SK-N-SH (cell line): ENCODE data around the gene SCEL. TPM values are rescaled to one million over a fixed set of nuclear protein-coding genes. Genes with fewer than 3 reads are reported as not detected.

ENCODE experiments used
- CTCF ChIA-PET: fragments of 300-600, 350-600 bp; formaldehyde crosslinking; extraction: SDS; loops from one replicate; lab custom pipeline; 2021; lab: Yijun Ruan, JAX
- POLR2A ChIA-PET: fragments of 350-600 bp; sonication (Branson Sonifier 250); formaldehyde crosslinking; extraction: SDS; loops from one replicate; lab custom pipeline; 2020; ENCODE audit warnings: antibody characterized with exemption, inconsistent platforms; lab: Yijun Ruan, JAX
- DNase-seq: peaks from one replicate; pipeline ENCODE4 v3.0.0; 2012
- H2AFZ ChIP-seq: fragments of 200-600 bp; sonication (generic); 2 replicates; pipeline ENCODE4 v1.8.1; 2016; ENCODE audit warnings: antibody characterized with exemption, mild to moderate bottlenecking, low read depth
- H3F3A ChIP-seq: fragments of 200-600 bp; sonication (generic); replicated peaks from 2 replicates; pipeline ENCODE3; 2016; ENCODE audit warnings: antibody characterized with exemption, mild to moderate bottlenecking; ENCODE audit not compliant: insufficient read depth
- H3K27ac ChIP-seq, 2 experiments: fragments of 200-500 bp in 1 of 2; fragments of 200-600 bp in 1 of 2; sonication (Bioruptor generic) in 1 of 2; sonication (generic), shearing (Covaris generic) in 1 of 2; 2 replicates each; pipeline versions ENCODE4 v1.5.1 to v1.6.1; 2014 to 2016; ENCODE audit warnings: low read depth in 2 of 2, inconsistent platforms in 1 of 2, low read length in 1 of 2, mild to moderate bottlenecking in 1 of 2, mixed read lengths in 1 of 2
- H3K27me3 ChIP-seq: fragments of 200-600 bp; sonication (generic), shearing (Covaris generic); 2 replicates; pipeline ENCODE4 v1.6.1; 2016; ENCODE audit warnings: mixed run types; ENCODE audit not compliant: insufficient read depth
- H3K36me3 ChIP-seq, 2 experiments: fragments of 200-500 bp in 1 of 2; fragments of 200-600 bp in 1 of 2; sonication (Bioruptor generic) in 1 of 2; sonication (generic) in 1 of 2; replicated peaks in 1 of 2; 2 replicates each; pipeline versions ENCODE3 to v1.5.1; 2014 to 2016; ENCODE audit warnings: low read length in 1 of 2, mild to moderate bottlenecking in 1 of 2; ENCODE audit not compliant: insufficient read depth in 2 of 2, control insufficient read depth in 1 of 2
- H3K4me1 ChIP-seq, 2 experiments: fragments of 200-500 bp in 1 of 2; fragments of 200-600 bp in 1 of 2; sonication (Bioruptor generic) in 1 of 2; sonication (generic), shearing (Covaris generic) in 1 of 2; 2 replicates each; pipeline versions ENCODE4 v1.5.1 to v1.6.1; 2014 to 2016; ENCODE audit warnings: low read depth in 1 of 2, low read length in 1 of 2, mixed run types in 1 of 2; ENCODE audit not compliant: insufficient read depth in 2 of 2, control insufficient read depth in 1 of 2
- H3K4me2 ChIP-seq: fragments of 200-600 bp; sonication (generic), shearing (Covaris generic); 2 replicates; pipeline ENCODE4 v1.6.1; 2017; ENCODE audit warnings: mixed run types
- H3K4me3 ChIP-seq, 2 experiments: fragments of 200-500 bp in 1 of 2; fragments of 200-600 bp in 1 of 2; sonication (Bioruptor generic) in 1 of 2; sonication (generic), shearing (Covaris generic) in 1 of 2; 2 replicates each; pipeline versions ENCODE4 v1.5.1 to v1.8.1; 2014 to 2016; ENCODE audit warnings: low read depth in 2 of 2, inconsistent platforms in 1 of 2, low read length in 1 of 2, mild to moderate bottlenecking in 1 of 2, mixed read lengths in 1 of 2, moderate library complexity in 1 of 2
- H3K79me2 ChIP-seq: fragments of 200-600 bp; sonication (generic); 2 replicates; pipeline ENCODE4 v1.8.1; 2017; ENCODE audit warnings: mild to moderate bottlenecking; ENCODE audit not compliant: insufficient read depth
- H3K9ac ChIP-seq: fragments of 200-600 bp; sonication (generic); 2 replicates; pipeline ENCODE4 v1.6.1; 2017; ENCODE audit warnings: mixed run types
- H3K9me2 ChIP-seq: fragments of 200-600 bp; sonication (generic); 2 replicates; pipeline ENCODE4 v1.6.1; 2017; ENCODE audit warnings: mixed run types
- H3K9me3 ChIP-seq: fragments of 200-600 bp; sonication (generic); 2 replicates; pipeline ENCODE4 v1.6.1; 2017; ENCODE audit warnings: mixed run types, mild to moderate bottlenecking, moderate library complexity
- H4K20me1 ChIP-seq: fragments of 200-600 bp; sonication (generic); 2 replicates; pipeline ENCODE4 v1.6.1; 2017; ENCODE audit warnings: mild to moderate bottlenecking, mixed run types; ENCODE audit not compliant: insufficient read depth
- CHD2 ChIP-seq: fragments of 150-350 bp; IDR thresholded peaks from 2 replicates; pipeline ENCODE4 v1.6.1; 2018; ENCODE audit warnings: low read length; ENCODE audit not compliant: partially characterized antibody
- ELF1 ChIP-seq: IDR thresholded peaks from 2 replicates; pipeline ENCODE4 v1.4.0; 2012
- EP300 ChIP-seq, 2 experiments: IDR thresholded peaks; 2 replicates each; pipeline versions ENCODE4 v1.4.0 to v1.6.1; 2012; ENCODE audit warnings: borderline replicate concordance in 1 of 2, low read depth in 1 of 2, low read length in 1 of 2
- EZH2phosphoT487 ChIP-seq: fragments of 200-600 bp; sonication (generic); IDR thresholded peaks from 2 replicates; pipeline ENCODE4 v1.6.1; 2017; ENCODE audit warnings: low read depth, mixed run types, mild to moderate bottlenecking, antibody characterized with exemption, moderate library complexity, borderline replicate concordance
- FOXJ3 ChIP-seq: sonication (generic); formaldehyde crosslinking; IDR thresholded peaks from 2 replicates; pipeline ENCODE4 v1.5.1; 2020; ENCODE audit warnings: mild to moderate bottlenecking, missing genetic modification reagents
- GATA2 ChIP-seq: sonication (generic); formaldehyde crosslinking; IDR thresholded peaks from 2 replicates; pipeline ENCODE4 v1.5.0; 2020; ENCODE audit warnings: mild to moderate bottlenecking, missing genetic modification reagents
- JUND ChIP-seq: IDR thresholded peaks from 2 replicates; pipeline ENCODE4 v1.4.0; 2012
- MEF2A ChIP-seq: IDR thresholded peaks from 2 replicates; pipeline ENCODE4 v1.4.0; 2012; ENCODE audit warnings: low read depth, borderline replicate concordance
- MXI1 ChIP-seq: IDR thresholded peaks from 2 replicates; pipeline ENCODE4 v1.6.1; 2012; ENCODE audit warnings: mild to moderate bottlenecking, low read depth, low read length, improper control_type of control experiment
- NFIC ChIP-seq: IDR thresholded peaks from 2 replicates; pipeline ENCODE4 v1.4.0; 2012; ENCODE audit warnings: borderline replicate concordance
- NRF1 ChIP-seq: IDR thresholded peaks from 2 replicates; pipeline ENCODE4 v1.6.1; 2012; ENCODE audit warnings: low read depth, mild to moderate bottlenecking, low read length
- PBX3 ChIP-seq: IDR thresholded peaks from 2 replicates; pipeline ENCODE4; 2012
- POLR2AphosphoS5 ChIP-seq: IDR thresholded peaks from 2 replicates; pipeline ENCODE4 v1.6.1; 2012; ENCODE audit warnings: low read depth, low read length
- RAD21 ChIP-seq: IDR thresholded peaks from 2 replicates; pipeline ENCODE4 v1.6.1; 2012; ENCODE audit warnings: mild to moderate bottlenecking, low read length
- RCOR1 ChIP-seq: fragments of 150-350 bp; IDR thresholded peaks from 2 replicates; pipeline ENCODE4 v1.6.1; 2017; ENCODE audit warnings: antibody characterized with exemption, low read length
- REST ChIP-seq: IDR thresholded peaks from 2 replicates; pipeline ENCODE4 v1.6.1; 2012; ENCODE audit warnings: mild to moderate bottlenecking, low read depth, low read length, moderate library complexity
- RXRA ChIP-seq: IDR thresholded peaks from 2 replicates; pipeline ENCODE4 v1.4.0; 2012; ENCODE audit warnings: low read depth, mild to moderate bottlenecking, borderline replicate concordance
- SIN3A ChIP-seq: IDR thresholded peaks from 2 replicates; pipeline ENCODE4 v1.6.1; 2012; ENCODE audit warnings: low read depth, mild to moderate bottlenecking, low read length, moderate library complexity, borderline replicate concordance
- SMC3 ChIP-seq: IDR thresholded peaks from 2 replicates; pipeline ENCODE4 v1.6.1; 2012; ENCODE audit warnings: low read depth, low read length, improper control_type of control experiment
- TAF1 ChIP-seq: IDR thresholded peaks from 2 replicates; pipeline ENCODE4 v1.6.1; 2012; ENCODE audit warnings: low read depth, mild to moderate bottlenecking, low read length, moderate library complexity, borderline replicate concordance
- TCF12 ChIP-seq: IDR thresholded peaks from 2 replicates; pipeline ENCODE4 v1.4.0; 2012
- TEAD4 ChIP-seq: IDR thresholded peaks from 2 replicates; pipeline ENCODE4 v1.4.0; 2012; ENCODE audit warnings: mild to moderate bottlenecking, borderline replicate concordance; ENCODE audit not compliant: insufficient read depth
- USF2 ChIP-seq: fragments of 150-350 bp; IDR thresholded peaks from 2 replicates; pipeline ENCODE4 v1.6.1; 2017; ENCODE audit warnings: antibody characterized with exemption, low read length, low read depth, borderline replicate concordance
- YY1 ChIP-seq: IDR thresholded peaks from 2 replicates; pipeline ENCODE4 v1.4.0; 2012; ENCODE audit warnings: low read depth, mild to moderate bottlenecking
- WGBS: methylation state at CpG from one replicate; pipeline ENCODE4 v1.1.6; 2017; ENCODE audit warnings: low lambda C conversion rate; 5-methylcytosine and 5-hydroxymethylcytosine counted together
- polyA plus RNA-seq, 3 experiments: library from polyadenylated mRNA; depleted of rRNA; stranded (reverse); fragments of >200 nt; gene quantifications; 2 replicates each; pipeline ENCODE4 v1.2.3, GENCODE V29; 2012

Gene SCEL
- polyA plus RNA-seq, 1 of the 3 experiments (the other 2 are of a cell fraction), result 0.02 TPM

- ChIA-PET POLR2A (no interaction called here), CTCF (no interaction called here)
- TF ChIP-seq TCF12, result no peak
- TF ChIP-seq POLR2AphosphoS5, result no peak
- no peak for TF ChIP-seq ELF1
- TF ChIP-seq RCOR1, result no peak
- TF ChIP-seq SIN3A, result no peak
- TF ChIP-seq YY1, result no peak
- TF ChIP-seq SMC3, result no peak
- no peak for TF ChIP-seq GATA2
- no peak for TF ChIP-seq NFIC
- TF ChIP-seq FOXJ3 (CRISPR knock-in tag), result no peak
- TF ChIP-seq TEAD4, result no peak
- TF ChIP-seq RXRA, result no peak
- TF ChIP-seq CHD2, result no peak
- TF ChIP-seq TAF1, result no peak
- TF ChIP-seq NRF1, result no peak
- TF ChIP-seq EZH2phosphoT487, result no peak
- TF ChIP-seq JUND, result no peak
- no peak for TF ChIP-seq PBX3
- no peaks in the 10 kb centered on the region for H3K27me3 ChIP-seq
- no peak overlapping the region for H3K4me2 ChIP-seq
- no peaks in the 10 kb centered on the region; a peak in 1 of 4 replicates for H3K4me1 ChIP-seq
- no peak overlapping the region for H3K9ac ChIP-seq
- no peak for DNase-seq
- no peaks in the 10 kb centered on the region for H3K79me2 ChIP-seq
- no peaks in the 10 kb centered on the region for H3K9me3 ChIP-seq
- no peaks in the 10 kb centered on the region for H4K20me1 ChIP-seq
- H3K4me3 ChIP-seq, result no peak overlapping the region
- no peaks in the 10 kb centered on the region for H3K9me2 ChIP-seq
- no peaks in the 10 kb centered on the region for H3K36me3 ChIP-seq
- no peak overlapping the region for H2AFZ ChIP-seq
- no peak overlapping the region for H3K27ac ChIP-seq
- H3F3A ChIP-seq, result no peaks in the 10 kb centered on the region
Observed at GRCh38 chr13:77536358-77536757, 852 bp downstream of the SCEL start.

GRCh38 chr13:77537289-77537919, 1.9 kb downstream of the SCEL start:
- TF ChIP-seq REST (no peak), MXI1 (no peak), EZH2phosphoT487 (no peak), JUND (no peak), TEAD4 (no peak), SIN3A (no peak), NFIC (no peak), TAF1 (no peak), RAD21 (no peak), NRF1 (no peak), USF2 (no peak), EP300 (IDR thresholded peaks at IDR 0.05; ENCODE audit: borderline replicate concordance in 1 of 2, low read depth in 1 of 2, low read length in 1 of 2) (no peak), TCF12 (no peak), MEF2A (no peak), CHD2 (no peak)
- H2AFZ ChIP-seq, result no peak overlapping the region
- no peak overlapping the region for H3K4me2 ChIP-seq

More at GRCh38 chr13:77537289-77537919, 1.9 kb downstream of the SCEL start:
- H3K36me3 ChIP-seq, result no peaks in the 10 kb centered on the region
- ChIA-PET CTCF (no interaction called here), POLR2A (no interaction called here)
- no peak overlapping the region for H3K4me3 ChIP-seq
- no peaks in the 10 kb centered on the region for H3K9me2 ChIP-seq
- no peaks in the 10 kb centered on the region for H3K79me2 ChIP-seq
- no peaks in the 10 kb centered on the region for H4K20me1 ChIP-seq
- H3K9me3 ChIP-seq, result no peaks in the 10 kb centered on the region
- H3F3A ChIP-seq, result no peaks in the 10 kb centered on the region
- WGBS, result 71% methylated on average over 7 of the region's 7 CpGs
- H3K27me3 ChIP-seq, result no peaks in the 10 kb centered on the region
- H3K4me1 ChIP-seq, result no peaks in the 10 kb centered on the region; a peak in 1 of 4 replicates
- H3K9ac ChIP-seq, result no peak overlapping the region
- H3K27ac ChIP-seq, result no peak overlapping the region
- no peak for DNase-seq
